HG03469 (cell line): ENCODE results near the gene C11orf91.
"Not testable (repeated sequence)": the region's sequence is repeated elsewhere in the genome, so short reads cannot be mapped to it uniquely, and the experiment has no call there.

Experiments
- ATAC-seq: cut with Tn5 transposase; IDR thresholded peaks from one replicate; pipeline ENCODE4 v1.9.1; 2021; ENCODE audit warnings: mild to moderate bottlenecking, moderate library complexity, moderate number of reproducible peaks; ENCODE audit not compliant: unreplicated experiment

C11orf91 gene

GRCh38 chr11:33698921-33699320 lies 1.7 kb downstream of the C11orf91 start:
- ATAC-seq = no peak

- ATAC-seq = no peak
Measured at GRCh38 chr11:33697997-33698396, 2.6 kb downstream of the C11orf91 start.

GRCh38 chr11:33696931-33697638 lies 3.5 kb downstream of the C11orf91 start:
- no peak for ATAC-seq

- no peak for ATAC-seq
Measured at GRCh38 chr11:33696411-33696810, 4.2 kb downstream of the C11orf91 start.

GRCh38 chr11:33695051-33695566 lies 5.5 kb downstream of the C11orf91 start:
- ATAC-seq = no peak

GRCh38 chr11:33694346-33695050 lies 6.1 kb downstream of the C11orf91 start:
- ATAC-seq = no peak

- no peak for ATAC-seq
Measured at GRCh38 chr11:33692541-33692940, 8.1 kb downstream of the C11orf91 start.

GRCh38 chr11:33692013-33692504 lies 8.6 kb downstream of the C11orf91 start:
- no peak for ATAC-seq

- ATAC-seq = no peak
Measured at GRCh38 chr11:33691066-33691864, 9.4 kb downstream of the C11orf91 start.

GRCh38 chr11:33690290-33691065 lies 10.1 kb downstream of the C11orf91 start:
- ATAC-seq = no peak

GRCh38 chr11:33689501-33689900 lies 11.1 kb downstream of the C11orf91 start:
- ATAC-seq = no peak

GRCh38 chr11:33689085-33689484 lies 11.5 kb downstream of the C11orf91 start:
- no peak for ATAC-seq

- no peak for ATAC-seq
Measured at GRCh38 chr11:33687733-33688479, 12.7 kb downstream of the C11orf91 start.

- no peak for ATAC-seq
Measured at GRCh38 chr11:33685082-33685481, 15.5 kb downstream of the C11orf91 start.

- no peak for ATAC-seq
Measured at GRCh38 chr11:33684003-33684706, 16.5 kb downstream of the C11orf91 start.

GRCh38 chr11:33682446-33682845 lies 18.2 kb downstream of the C11orf91 start:
- ATAC-seq = no peak

GRCh38 chr11:33682019-33682418 lies 18.6 kb downstream of the C11orf91 start:
- ATAC-seq = no peak

GRCh38 chr11:33678616-33679015 lies 22.0 kb downstream of the C11orf91 start:
- not testable (repeated sequence) for ATAC-seq
